Measurements from ENCODE around the gene EDC4.

EDC4 gene

DNA sequence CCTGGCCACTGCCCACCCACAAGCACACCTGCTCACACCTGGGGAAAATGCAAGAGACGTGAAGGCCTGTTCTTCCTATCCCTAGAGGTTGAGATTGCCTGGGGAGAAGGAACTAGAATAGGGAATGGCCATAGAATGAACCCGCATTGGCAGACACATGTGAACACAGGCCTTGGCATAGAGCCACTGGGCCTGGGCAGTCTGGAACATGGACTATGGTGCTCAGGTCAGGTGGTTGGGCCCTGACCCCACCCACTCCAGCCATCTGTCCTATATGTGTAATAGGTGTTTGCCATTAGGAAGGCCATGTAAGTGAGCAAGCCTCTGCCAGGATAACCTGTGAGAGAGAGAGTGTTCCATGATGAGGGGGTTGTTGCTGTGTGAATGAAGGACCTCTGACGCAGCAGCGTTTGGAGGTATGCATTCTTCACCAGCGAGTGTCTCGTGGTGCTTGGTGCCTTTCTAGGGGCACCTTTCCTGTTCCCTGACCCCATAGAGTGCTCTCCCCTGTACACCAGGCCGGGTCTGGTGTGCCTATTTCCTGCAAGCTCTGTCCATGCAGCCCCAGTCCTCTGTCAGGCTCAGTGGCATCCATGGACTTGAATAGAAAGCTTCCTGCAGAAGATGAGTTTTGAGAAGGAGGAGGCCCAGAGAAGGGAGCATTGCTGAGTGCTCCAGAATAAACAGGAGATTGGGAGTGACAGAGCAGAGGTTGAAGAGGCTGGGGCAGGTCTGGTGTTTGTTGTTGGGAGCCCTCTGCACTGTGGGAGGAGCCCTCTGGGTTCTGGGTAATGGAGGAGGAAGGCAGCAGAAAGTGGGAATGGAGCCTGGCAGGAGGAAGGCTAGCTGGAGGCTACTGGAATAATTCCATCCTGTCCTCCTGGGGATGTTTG is 43.2 kb downstream of the EDC4 start:
- TF ChIP-seq CTCF (conservative IDR thresholded peaks at IDR 0.05) (no peak), ZFX (IDR thresholded peaks at IDR 0.05) (no peak)
- H3K27ac ChIP-seq = no peak overlapping the region

- TF ChIP-seq ZFX (IDR thresholded peaks at IDR 0.05) = no peak
- no peak for TF ChIP-seq CTCF (conservative IDR thresholded peaks at IDR 0.05)
Observed at GRCh38 chr16:67917140-67917851, 44.4 kb downstream of the EDC4 start.

DNA sequence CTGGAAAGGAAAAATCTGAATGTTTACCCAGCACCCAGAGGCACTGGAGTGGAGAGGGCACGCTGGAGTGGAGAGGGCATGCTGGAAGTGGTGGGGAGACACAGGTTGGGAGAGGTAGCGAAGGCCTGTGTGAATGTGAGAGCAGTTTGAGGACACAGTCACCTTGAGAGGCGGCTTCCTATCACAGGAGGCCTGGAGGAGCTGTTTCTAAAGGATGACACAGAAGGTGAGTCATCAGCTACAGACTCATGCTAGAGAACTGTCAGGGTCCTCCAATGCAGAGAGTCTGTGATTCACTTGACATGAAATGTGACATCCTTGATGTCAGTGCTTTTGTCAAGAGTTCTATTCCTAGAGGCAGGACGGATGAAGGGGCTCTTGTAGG is 45.0 kb downstream of the EDC4 start:
- H3K27ac ChIP-seq = no peak overlapping the region
- TF ChIP-seq ZFX (IDR thresholded peaks at IDR 0.05) (no peak), CTCF (conservative IDR thresholded peaks at IDR 0.05) (no peak)

More at GRCh38 chr16:67917140-67917851, 44.4 kb downstream of the EDC4 start:
- H3K27ac ChIP-seq = no peak overlapping the region

- H3K27ac ChIP-seq = no peak overlapping the region
- TF ChIP-seq ZFX (IDR thresholded peaks at IDR 0.05) (no peak), CTCF (conservative IDR thresholded peaks at IDR 0.05) (no peak)
Observed at GRCh38 chr16:67919622-67920221, 46.9 kb downstream of the EDC4 start.

DNA sequence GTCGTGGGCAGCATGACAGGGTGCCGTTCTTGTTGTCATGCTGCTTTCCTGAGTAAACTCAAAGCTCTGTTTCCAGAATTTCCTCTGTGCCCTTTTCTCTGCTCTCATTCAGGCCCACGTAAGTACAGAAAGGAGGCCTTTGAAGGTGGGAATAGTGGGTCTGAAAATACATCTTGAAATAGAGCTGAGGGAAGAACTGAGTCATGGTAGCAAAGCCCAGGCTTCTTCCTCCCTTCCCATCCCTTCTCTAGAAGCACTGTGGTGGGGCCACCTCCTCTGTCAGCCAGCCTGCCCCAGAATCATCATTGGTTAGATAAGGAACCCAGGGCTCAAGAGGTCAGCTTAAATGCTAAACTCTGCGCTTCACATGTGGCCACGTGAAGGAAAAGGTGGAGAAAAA is 49.4 kb downstream of the EDC4 start:
- TF ChIP-seq CTCF (conservative IDR thresholded peaks at IDR 0.05) = no peak
- TF ChIP-seq ZFX (IDR thresholded peaks at IDR 0.05) = no peak
- peak overlapping the region; percentile 83 for H3K27ac ChIP-seq

DNA sequence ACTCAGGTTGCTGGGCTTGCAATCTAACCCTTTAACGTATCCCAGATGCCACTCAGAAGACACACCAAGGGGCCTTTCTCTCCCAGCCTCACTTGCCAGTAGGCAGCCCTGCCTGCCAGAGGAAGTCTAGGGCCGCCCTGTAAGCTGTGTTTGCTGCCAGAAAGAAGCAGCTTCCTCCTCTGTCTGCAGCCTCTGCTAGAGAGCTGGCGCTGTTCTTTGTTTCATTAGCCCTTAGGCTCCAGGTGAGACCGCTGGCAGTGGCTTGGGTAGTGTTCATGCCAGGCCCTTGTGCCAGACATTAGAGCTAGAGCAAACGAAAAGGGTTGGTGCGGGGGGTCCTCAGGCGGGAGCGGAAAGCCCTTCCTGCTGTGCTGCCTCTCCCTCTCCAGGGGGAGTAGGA is 49.9 kb downstream of the EDC4 start:
- TF ChIP-seq ZFX (IDR thresholded peaks at IDR 0.05) (no peak), CTCF (conservative IDR thresholded peaks at IDR 0.05) (no peak)
- H3K27ac ChIP-seq = peak overlapping the region; percentile 83

All from C4-2B (cell line).